H1 (cell line): ENCODE data around the gene SLC25A47. TPM values are rescaled to one million over a fixed set of nuclear protein-coding genes. Genes with fewer than 3 reads are reported as not detected.

Experiments used
- EGR1 ChIP-seq: IDR thresholded peaks from 2 replicates; pipeline ENCODE4 v1.6.1; 2011; ENCODE audit warnings: low read depth, low read length, borderline replicate concordance
- PHF8 ChIP-seq: fragments of 200-600 bp; sonication (generic); conservative IDR thresholded peaks from 2 replicates; pipeline ENCODE4 v1.7.1; 2012; ENCODE audit warnings: low read depth, mild to moderate bottlenecking, inconsistent platforms, low read length, moderate library complexity
- SP2 ChIP-seq: IDR thresholded peaks from 2 replicates; pipeline ENCODE4 v1.6.1; 2012; ENCODE audit warnings: mild to moderate bottlenecking, low read length, inconsistent platforms
- YY1 ChIP-seq: IDR thresholded peaks from 2 replicates; pipeline ENCODE4 v1.6.1; 2011; ENCODE audit warnings: low read depth, mild to moderate bottlenecking, low read length
- polyA plus RNA-seq, 7 experiments: library from polyadenylated mRNA; depleted of rRNA in 3 of 7; stranded (reverse) in 5 of 7; unstranded in 2 of 7; fragments of >200 nt in 5 of 7; fragments of 200-250 nt in 2 of 7; gene quantifications; 1 replicate in 5 of 7; 2 replicates in 1 of 7; 4 replicates in 1 of 7; pipeline versions ENCODE4 v1.2.1 to v1.2.3, GENCODE V29; 2011 to 2013; ENCODE audit warnings: missing spikeins in 2 of 7, mixed read lengths in 2 of 7
- total RNA-seq: library from RNA; stranded (reverse); fragmentation: NEBNext Ultra II Directional; extraction: Animal tissue kit (Norgen Biotek cat#: 25700); gene quantifications from 2 replicates; pipeline ENCODE4 v1.2.1, GENCODE V29; 2021

SLC25A47 gene
- total and polyA plus RNA-seq, 2 of the 8 experiments (the other 6 are each of a cell fraction or from before 2014, with no cell fraction given): not detected

DNA sequence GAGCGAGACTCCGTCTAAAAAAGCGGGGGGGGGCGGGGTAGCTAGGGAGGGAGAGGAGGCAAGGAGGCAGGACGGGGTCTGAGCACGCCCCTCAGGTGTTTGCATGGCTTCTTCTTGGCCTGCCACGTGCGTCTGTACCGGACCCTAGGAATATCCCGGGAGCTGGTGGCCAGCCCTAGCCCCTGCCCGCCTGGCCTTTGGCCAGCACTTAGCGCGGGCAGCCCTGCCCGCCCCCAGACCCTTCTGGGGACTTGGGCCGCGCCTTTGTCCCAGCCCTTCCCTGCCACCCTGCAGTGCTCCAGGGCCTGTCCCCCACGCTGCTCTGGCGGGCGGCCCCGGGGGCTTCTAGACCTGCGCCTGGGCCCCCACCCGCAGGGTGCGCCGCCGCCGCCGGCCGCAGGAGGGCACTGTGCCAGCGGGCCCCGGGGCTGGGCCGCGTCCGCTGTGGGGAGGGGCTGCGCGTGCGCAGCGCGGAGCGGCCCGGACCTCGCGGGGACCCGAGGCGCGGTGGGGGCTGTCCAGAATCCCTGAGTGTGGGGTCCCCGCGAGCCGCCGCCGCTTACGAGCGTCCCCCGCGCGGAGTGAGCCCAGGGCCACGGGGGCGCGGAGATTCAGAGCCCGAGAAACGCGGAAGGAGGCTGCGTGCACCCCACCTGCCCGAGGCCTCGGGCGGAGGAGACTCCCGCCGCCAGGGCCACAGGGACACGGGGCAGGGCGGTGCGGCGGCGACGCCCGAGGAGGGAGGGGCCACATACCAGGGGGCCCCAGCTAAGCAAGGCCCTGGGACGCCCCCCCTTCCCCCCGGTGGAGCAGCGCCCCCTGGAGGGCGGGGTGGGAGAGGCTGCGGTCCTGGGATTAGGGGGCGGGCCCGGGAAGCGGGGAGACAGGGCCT, 37.9 kb upstream of the SLC25A47 start (continued):
- TF ChIP-seq EGR1 (no peak), SP2 (no peak), PHF8 (peak; percentile 81), YY1 (peak; percentile 8; the same call in 1 of the 2 replicates)
